ENCODE measurements around the gene IL1RAP. TPM values are rescaled to one million over a fixed set of nuclear protein-coding genes. Genes with fewer than 3 reads are reported as not detected.

Gene IL1RAP
- total and polyA plus RNA-seq, 9 of the 15 experiments (the other 6 are each of a cell fraction or from before 2014, with no cell fraction given) = 0.23 to 1.8 (median 0.88) TPM

DNA sequence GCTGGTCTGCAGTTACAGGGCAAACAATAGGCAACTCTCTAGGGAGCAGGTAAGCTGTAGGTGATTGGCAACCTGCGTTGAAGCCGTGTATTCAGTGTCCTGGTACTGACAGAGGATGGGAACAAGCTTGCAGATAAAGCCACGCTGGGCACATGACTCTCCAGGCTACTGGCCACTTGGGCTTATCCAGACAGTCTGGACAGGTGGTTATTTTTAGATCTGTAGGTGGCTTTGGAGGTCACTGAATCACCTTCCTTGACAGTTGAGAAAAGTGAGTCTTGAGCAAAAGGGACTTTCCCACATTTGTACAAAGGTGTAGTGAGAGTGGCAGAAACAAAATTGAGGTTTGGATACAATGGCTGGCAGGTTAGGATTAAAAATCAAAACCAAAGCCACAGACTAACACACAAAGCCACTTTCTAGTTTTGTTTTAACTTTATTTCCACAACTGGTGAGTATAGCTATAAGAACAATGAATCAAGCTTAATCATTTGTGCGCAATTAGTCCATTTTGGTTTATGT, 22.3 kb upstream of the IL1RAP start:
- ATAC-seq (no peak), FAIRE-seq (no peak), DNase-seq (ENCODE audit: extremely low read depth in 1 of 4, low spot score in 3 of 4) (no peak)
- no peaks in the 10 kb centered on the region for H3K4me1 ChIP-seq (replicated peaks in 1 of 2; ENCODE audit: control insufficient read depth in 2 of 2, insufficient read depth in 2 of 2, low read length in 2 of 2)
- in situ Hi-C loops (cut with MboI) (no loop called here), intact Hi-C loops (cut with micrococcal nuclease) (no loop called here)
- H3K9ac ChIP-seq (ENCODE audit: insufficient read depth in 1 of 2, low read depth in 2 of 2, low read length in 2 of 2) = no peak overlapping the region
- no peak overlapping the region for H3K4me3 ChIP-seq
- H2AFZ ChIP-seq (ENCODE audit: low read depth, low read length) = no peak overlapping the region
- TF ChIP-seq HDAC8 (tag; IDR thresholded peaks at IDR 0.05) = no peak
- TF ChIP-seq CREM (IDR thresholded peaks at IDR 0.05; ENCODE audit: low read depth) = no peak
- TF ChIP-seq, protein P1, sequence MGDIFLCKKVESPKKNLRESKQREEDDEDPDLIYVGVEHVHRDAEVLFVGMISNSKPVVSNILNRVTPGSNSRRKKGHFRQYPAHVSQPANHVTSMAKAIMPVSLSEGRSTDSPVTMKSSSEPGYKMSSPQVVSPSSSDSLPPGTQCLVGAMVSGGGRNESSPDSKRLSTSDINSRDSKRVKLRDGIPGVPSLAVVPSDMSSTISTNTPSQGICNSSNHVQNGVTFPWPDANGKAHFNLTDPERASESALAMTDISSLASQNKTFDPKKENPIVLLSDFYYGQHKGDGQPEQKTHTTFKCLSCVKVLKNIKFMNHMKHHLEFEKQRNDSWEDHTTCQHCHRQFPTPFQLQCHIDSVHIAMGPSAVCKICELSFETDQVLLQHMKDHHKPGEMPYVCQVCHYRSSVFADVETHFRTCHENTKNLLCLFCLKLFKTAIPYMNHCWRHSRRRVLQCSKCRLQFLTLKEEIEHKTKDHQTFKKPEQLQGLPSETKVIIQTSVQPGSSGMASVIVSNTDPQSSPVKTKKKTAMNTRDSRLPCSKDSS (IDR thresholded peaks at IDR 0.05; ENCODE audit: low read depth, partially characterized antibody) = no peak
- TF ChIP-seq SOX6 (IDR thresholded peaks at IDR 0.05) = no peak
- TF ChIP-seq SMAD4 (CRISPR knock-in tag; conservative IDR thresholded peaks at IDR 0.05) = no peak
- TF ChIP-seq DIDO1 (tag; IDR thresholded peaks at IDR 0.05; ENCODE audit: low read depth) = no peak
- TF ChIP-seq ZNF830 (CRISPR knock-in tag; IDR thresholded peaks at IDR 0.05) = no peak
- no peak for TF ChIP-seq BRD4 (IDR thresholded peaks at IDR 0.05)
- no peak for TF ChIP-seq MCM2 (IDR thresholded peaks at IDR 0.05; ENCODE audit: low read depth)
- no peaks in the 10 kb centered on the region for H3K27me3 ChIP-seq (ENCODE audit: control insufficient read depth in 2 of 2, insufficient read depth in 2 of 2, low read length in 2 of 2)
- ChIA-PET POLR2A (no interaction called here), CTCF (ENCODE audit: low intra/inter-chr PET ratio) (no interaction called here)
- no TSS peak for BruUV-seq (replicated peaks)
- H3K36me3 ChIP-seq (ENCODE audit: control insufficient read depth, insufficient read depth, low read length) = no peaks in the 10 kb centered on the region
- H3K9me1 ChIP-seq (ENCODE audit: control insufficient read depth, insufficient read depth, low read length) = no peaks in the 10 kb centered on the region
- no peak overlapping the region for H3K27ac ChIP-seq (ENCODE audit: extremely low read depth, low read depth, low read length)
- H3K79me2 ChIP-seq (ENCODE audit: control insufficient read depth, insufficient read depth, low read length) = no peaks in the 10 kb centered on the region
- no peaks in the 10 kb centered on the region for H3K9me3 ChIP-seq (replicated peaks; ENCODE audit: control insufficient read depth, insufficient read depth, low read depth, low read length)
- 2% methylated on average over 4 of the region's 4 CpGs for WGBS (ENCODE audit: insufficient coverage, low coverage, missing lambda C conversion rate)
- H4K20me1 ChIP-seq (replicated peaks; ENCODE audit: control insufficient read depth, insufficient read depth, low read length) = no peaks in the 10 kb centered on the region
- no peak overlapping the region for H3K4me2 ChIP-seq (ENCODE audit: insufficient read depth, low read length)
